T follicular helper cell (primary cell): ENCODE data around the gene DOK3.

Experiments used
- DNase-seq: peaks from one replicate; pipeline ENCODE4 v3.0.0-alpha.2; 2020; ENCODE audit warnings: low read depth

The DOK3 gene

GRCh38 chr5:177468685-177469628 lies 40.7 kb downstream of the DOK3 start:
- DNase-seq, result no peak

DNA sequence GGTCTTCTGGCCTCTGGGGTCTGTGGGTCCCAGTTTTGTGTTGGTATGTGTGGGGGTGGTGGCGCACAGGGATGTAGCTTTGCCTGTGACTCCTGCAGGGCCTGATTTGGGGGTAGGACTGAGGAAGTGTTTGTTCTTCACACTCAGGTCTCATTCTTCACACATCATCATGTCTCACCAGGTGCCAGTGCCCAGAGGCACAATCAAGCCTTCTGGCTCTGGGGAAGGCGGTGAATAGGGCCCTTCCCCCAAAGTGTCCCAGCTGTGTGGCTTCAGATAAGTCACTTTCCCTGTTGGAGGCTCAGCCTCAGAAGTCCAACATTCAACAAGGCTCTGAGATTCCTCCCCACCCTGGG lies 41.3 kb downstream of the DOK3 start:
- DNase-seq, result no peak

DNA sequence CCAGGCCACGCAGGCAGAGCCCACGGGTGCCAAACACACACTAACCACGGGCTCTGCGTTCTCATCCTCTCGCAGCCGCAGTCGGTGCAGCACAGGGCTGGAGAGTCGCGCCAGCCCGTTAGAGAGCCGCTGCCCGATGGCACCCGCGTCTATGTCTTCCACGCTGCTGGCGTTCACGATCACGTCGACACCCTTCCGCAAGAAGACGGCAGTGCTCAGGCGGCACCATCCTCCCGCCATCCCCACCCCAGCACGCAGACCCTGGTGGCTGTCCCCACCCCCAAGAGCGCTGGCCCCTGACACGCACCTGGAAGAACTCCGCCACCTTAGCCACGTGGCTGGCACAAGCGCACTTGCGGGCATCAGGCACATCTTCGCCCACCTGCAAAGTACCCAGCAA lies 42.2 kb downstream of the DOK3 start:
- DNase-seq, result no peak

DNA sequence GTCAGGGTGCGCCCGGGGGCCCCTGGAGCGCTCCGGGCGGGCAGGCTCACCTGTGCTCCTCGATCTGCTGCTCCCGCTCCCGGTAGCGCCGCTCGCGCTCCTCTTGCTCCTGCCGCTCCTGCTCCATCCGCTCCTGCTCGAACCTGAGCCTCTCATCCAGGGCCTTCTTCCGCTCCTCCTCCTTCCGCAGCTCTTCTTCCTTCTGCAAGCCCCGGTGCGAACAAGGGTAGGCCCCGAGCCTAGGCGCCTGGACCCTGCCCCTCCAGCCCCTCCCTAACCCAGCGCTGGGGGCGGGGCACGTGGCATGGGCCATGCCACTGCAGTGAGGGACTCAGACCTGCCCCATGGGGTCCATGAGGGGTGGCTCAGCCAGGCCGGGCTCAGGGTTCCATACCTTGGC lies 42.8 kb downstream of the DOK3 start:
- no peak for DNase-seq

GRCh38 chr5:177465044-177465443 lies 44.6 kb downstream of the DOK3 start:
- no peak for DNase-seq

GRCh38 chr5:177462021-177462670 lies 47.5 kb downstream of the DOK3 start:
- DNase-seq, result no peak

GRCh38 chr5:177459819-177460628 lies 49.6 kb downstream of the DOK3 start:
- no peak for DNase-seq

DNA sequence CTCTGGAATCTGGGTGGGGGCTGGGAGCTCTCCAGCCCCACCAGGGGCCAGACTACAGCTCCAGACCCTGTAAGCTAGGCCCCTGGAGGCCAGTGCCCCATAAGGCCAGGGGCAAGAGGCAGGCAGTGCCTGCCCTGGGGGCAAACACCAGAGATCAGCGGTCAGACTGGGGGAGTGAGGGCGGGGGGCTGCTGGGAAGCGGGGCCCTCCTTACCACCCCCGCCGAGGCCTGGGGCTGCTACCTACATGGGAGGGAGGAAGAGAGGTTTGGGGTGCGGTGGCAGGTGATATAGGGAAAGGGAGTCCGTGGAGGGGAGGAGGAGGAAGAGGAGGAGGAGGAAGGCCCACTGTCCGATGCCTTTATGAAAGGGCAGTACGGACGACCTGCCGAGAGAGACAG lies 50.3 kb downstream of the DOK3 start:
- no peak for DNase-seq

GRCh38 chr5:177458912-177459350 lies 50.7 kb downstream of the DOK3 start:
- no peak for DNase-seq

DNA sequence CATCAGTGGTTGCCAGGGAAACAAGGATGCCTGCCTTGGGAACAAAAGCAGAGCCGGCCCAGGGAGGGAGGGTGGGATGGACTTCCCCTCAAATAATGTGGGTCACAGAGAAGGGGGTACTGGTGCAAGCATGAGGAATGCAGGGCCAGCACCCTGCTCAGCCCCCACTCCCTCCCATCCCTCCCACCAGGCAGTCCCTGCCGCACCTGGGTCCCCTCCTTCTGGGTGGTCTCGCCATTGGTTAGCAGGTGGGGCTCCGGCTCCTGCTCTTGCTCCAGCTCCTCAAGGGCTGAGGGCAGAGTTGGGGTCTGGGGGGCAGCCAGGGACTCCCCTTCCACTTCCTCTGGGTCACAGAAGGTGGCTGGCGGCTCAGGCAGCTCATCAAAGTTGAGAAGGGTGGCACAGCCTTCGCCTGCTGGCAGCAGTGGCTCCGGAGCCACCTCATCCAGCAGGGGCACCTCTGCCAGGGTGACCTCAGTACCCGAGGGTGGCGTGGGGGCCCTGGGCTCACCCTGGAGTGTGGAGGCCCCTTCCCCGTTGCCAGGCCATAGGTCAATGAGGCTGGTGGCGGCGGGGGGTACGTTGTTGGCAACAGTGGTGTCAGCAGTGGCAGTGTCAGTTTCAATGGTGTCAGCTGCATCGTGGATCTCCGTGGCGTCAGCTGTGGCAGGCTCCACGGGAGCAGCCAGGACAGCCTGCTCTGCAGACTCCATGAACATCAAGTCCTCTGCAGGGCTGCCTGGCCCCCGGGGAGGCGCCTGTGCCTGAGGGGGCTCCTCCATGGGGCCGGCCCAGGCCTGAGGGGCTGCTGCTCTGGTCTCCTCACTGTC lies 51.6 kb downstream of the DOK3 start:
- DNase-seq, result no peak

- no peak for DNase-seq
These were observed 52.4 kb downstream of the DOK3 start for GRCh38 chr5:177456976-177457851.

DNA sequence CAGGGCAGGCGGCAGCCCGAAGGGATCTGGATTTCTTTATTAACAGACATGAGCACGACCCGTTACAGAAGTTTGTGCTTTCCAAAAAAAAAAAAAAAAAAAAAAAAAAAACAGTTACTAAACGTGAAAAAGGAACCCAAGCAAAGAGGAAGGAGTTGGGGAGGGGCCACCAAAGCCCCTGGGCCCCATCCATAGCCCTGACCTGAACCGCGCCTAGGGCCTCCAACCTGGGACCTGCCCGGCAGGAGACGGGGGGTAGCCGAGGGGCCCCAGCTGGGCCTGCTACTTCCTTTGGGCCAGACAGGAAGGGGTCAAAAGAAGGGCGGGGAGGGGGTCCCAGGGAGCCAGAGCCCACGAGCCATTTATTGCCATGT lies 53.0 kb downstream of the DOK3 start:
- DNase-seq, result no peak

- DNase-seq, result peak; percentile 94
These were observed 53.7 kb downstream of the DOK3 start for GRCh38 chr5:177455661-177456590.

- DNase-seq, result peak; percentile 89
These were observed 54.5 kb downstream of the DOK3 start for GRCh38 chr5:177455036-177455660.

- DNase-seq, result peak; percentile 93
These were observed 55.1 kb downstream of the DOK3 start for GRCh38 chr5:177454397-177455035.

- DNase-seq, result no peak
These were observed 55.7 kb downstream of the DOK3 start for GRCh38 chr5:177453852-177454396.

DNA sequence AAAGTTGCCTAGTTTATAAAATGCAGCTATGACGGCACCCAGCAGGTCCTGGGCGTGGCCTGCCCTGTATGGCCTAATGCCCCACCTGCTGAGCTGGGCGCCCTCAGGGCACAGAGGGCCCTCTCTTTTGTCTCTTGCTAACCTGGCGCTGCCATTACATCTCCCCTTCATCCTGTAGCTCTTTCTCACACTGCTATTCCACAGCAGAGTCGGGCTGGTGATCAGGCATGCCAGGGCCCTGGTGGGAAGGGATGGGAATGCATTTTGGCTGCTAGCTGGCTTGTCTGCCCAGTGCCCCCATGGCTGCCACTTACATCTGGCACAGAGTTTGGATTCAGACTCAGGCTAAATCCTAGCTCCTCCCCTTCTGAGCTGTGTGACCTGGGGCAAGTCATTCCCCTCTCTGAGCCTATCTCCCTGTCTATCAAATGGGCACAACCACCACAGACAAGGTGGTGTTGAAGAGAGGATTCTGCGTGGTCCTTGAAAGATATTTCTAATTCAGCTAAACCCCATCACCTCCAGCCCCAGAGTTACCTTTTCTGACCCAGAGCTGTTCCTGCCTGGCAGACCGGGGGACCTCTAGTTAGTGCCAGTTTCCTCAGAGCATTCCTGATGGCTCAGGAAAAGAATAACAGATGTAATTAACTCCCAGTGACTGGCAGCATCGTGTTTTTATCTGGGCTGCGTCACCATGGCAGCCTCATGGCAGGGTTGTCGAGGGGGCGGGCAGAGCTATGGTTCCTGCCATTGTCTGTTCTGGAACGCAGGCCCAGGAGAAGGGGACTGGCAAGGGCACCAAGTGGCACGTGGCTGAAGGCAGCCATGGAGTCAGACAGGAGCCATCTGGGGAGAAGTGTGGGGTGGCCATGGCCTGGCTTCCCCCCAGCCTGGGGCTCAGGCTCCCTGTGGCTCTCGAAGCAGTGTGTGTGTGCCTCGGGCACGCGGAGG lies 56.7 kb downstream of the DOK3 start:
- no peak for DNase-seq
